RCC 7860 (cell line): ENCODE measurements around the gene CCDC102A.

Experiments used
- DNase-seq: peaks from one replicate; pipeline ENCODE4 v3.0.0-alpha.2; 2015; ENCODE audit warnings: low spot score
- FAIRE-seq: peaks from 2 replicates; lab custom pipeline; 2012; peaks lifted over from hg19 to GRCh38; lab: Jason Lieb, UNC

CCDC102A gene

DNA sequence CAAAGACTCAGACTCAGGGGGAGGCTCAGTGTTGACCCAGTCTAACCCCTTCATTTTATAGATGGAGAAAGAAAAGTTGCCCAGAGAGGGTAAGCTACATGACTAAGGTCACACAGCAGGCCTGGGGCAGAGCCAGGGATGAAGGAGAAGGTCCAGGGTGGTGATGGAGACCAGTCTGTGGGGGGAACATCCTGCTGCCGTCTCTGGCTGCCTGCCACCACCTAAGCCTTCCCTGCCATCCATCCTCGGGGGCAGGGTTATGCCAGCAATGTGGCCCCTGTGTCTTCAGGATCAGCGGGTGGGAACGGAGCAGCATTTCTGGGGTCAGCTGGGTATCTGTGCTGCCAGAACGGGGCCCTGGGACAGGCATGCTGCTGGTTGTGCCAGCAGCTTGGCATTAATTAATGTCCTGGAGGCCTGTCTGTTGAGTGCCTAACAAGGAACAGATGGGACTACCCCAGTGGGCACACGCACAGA lies 55.6 kb downstream of the CCDC102A start:
- DNase-seq (no peak), FAIRE-seq (no peak)

DNA sequence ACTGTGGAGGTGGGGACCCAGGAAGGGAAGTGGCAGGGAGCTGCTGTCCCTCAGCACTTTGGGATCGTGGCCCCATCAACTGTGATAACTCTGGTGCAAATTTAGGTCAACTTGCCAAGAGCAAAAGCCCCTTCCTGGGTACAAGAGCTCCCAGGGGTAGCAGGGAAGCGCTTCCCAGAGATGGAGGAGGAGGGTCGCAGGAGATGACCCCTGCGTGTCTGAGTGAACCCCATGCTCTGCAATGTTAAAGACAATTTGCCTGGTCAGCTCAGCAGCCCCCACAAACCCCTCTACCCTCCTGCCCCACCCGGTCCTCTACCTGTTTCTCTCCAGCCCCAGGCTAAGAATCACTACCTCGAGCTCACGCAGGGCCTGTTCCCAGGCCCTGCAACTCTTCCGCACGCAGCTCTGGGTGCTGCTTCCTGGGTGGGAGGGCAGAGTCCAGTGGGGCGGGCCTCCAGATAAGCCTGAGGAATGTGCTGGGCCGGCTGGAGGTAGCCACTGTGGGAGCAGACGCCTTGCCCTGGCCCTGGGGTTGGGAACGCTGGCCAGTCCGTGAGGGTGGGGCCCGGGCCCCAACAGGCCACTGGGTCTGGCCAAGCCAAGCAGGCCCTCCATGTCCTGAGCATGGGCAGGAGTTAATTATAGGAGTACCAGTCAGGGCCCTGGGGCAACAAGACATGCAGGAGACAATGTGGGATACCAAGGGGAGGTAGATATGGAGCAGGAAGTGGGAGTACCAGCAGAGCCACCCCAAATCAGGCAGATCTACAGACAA lies 56.2 kb downstream of the CCDC102A start:
- DNase-seq (peak; percentile 79), FAIRE-seq (no peak)

DNA sequence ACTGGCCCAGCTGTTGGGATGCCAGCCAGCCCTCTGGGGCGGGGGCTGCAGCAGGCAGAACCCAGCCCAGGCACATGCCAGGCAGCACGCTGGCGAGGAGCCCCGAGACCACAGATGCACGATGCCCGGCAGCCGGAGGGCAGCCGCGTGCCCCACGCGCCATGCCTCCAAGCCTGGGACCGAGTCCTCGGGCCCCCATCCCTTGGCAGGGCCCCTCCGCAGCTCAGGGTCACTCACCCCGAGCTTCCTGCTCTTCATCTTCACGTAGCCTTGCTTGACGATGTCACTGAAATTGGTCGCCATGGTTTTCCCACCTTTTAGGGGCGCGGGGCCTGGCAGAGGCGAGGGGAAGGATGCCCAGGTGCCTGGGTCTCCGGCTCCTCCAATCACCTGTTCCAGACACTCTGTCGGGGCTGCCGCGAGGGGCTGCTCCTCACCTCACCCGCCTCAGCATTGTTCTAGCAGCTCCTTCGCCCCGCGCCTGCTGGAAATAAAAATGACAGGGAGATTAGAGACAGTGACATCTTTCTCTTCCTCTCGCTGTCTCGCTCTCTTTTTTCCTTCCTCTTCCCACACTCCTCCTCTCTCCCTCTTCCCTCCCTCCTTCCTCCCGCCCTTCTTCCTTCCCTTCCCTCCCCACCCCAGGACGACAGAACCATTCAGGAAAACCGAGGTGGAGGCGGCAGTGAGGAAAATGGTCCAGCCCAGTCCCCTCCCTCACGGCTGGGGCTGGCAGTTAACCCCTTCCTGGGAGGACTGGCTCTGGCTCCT lies 57.0 kb downstream of the CCDC102A start:
- FAIRE-seq (peak; percentile 56), DNase-seq (peak; percentile 71)

DNA sequence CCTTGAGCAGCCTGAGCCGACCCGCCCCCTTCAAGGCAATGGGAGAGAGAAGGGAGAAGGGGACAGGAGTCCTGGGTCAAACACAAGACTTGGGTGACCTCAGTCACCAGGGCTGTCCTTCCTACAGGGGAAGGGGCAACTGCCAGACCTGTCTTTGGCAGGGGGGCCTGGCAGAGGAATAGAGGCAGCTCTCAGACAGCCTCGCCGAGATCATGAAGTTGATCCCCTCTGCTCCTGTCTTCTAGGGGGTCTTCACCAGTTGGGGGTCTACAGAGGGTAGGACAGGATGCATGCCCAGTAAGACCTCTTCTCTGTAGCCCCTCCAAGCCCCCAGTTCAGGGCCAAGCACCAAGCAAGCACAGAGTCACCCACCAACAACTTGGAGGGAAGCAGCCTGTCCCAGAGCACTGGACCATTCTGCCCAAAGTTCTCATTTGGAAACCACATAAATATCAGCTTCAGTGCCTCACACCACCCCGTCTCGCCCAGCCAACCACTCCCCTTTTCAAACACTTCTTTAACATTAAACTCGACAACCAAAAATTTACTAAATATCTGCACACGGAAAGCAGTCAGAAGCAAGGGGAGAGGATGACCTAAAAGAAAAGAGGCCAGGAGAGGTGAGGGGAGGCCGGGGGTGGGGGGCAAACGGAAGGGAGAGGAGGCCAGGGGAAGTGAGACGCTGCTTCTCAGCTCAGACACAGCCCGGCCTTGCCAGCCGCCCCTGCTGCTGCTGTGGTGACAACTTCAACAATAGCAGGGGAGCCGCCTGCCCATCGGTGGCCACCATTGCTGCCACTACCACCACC lies 57.8 kb downstream of the CCDC102A start:
- no peak for FAIRE-seq

DNA sequence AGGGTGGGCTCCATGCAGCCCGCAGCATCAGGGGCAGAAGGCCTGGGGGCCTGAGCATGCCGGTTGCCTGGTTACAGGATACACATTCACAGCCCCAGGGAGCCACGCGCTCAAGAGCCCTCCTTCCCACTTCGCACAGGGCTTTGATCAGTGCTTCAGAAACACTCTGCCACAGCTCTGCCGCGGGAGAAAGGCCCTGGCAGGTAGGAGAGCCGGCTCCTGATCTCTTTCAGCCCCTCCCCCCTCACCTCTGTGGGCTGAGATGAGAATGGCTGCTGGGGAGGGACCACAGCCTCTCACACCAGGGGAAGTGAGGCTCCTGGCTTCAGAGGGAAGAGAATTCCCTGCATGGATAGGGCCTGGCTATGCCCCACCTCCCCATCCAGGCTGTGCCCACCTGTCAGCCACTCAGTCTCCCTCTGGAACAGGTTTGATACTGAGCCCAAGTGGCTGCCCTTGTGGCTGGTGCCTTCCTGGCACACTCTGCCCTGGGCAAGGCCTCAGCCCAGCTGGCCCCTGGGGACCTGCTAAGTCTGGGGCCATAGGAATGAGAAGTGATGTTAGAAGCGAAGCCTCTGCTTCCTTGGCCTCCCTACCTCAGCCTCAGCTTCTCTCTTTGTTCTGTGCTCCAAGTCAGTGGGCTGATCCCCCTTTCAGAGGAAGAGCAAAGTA lies 58.7 kb downstream of the CCDC102A start:
- DNase-seq (no peak), FAIRE-seq (no peak)

More for the DNA sequence above, 57.8 kb downstream of the CCDC102A start:
- DNase-seq: no peak

DNA sequence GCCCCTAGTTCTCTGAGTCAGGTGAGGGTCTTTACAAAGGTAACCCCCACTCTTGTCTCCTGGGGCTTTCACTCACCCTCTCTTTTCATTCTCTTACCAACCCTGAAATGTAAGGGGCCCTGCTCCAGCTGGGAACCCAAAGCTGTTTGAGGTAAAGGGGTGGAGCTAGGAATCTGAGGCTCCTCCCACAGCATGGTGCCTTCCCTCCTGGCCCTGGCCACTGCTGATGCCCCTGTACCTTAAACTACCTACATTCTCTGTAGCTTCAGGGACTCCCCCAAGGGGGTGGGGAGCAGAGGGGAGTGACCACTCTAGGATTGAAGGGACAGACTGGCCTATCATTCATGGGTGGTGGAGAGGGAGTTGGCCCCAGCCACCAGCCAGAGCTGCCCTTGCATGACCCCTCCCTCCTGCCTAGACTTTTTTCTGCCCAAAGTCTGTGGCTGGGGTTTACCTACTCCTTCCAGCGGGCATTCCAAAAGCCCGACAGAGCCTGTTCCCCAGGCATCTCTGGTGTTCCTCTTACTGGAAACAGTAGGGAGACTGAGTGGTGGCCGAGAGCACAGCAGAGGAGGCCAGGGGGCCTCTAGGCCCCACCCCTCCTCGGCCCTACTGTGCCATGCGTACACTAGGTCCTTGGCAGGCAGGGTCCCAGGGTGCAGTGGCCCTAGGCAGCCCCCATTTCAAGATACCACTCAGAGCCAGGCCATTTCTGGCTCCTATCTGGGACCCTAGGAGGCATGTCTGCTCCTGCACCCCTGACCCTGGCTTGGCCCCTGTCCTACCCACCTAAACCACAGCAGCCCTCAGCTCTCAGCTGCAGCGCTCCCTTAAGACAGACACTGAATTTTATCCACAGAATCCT lies 59.6 kb downstream of the CCDC102A start:
- DNase-seq: no peak
- no peak for FAIRE-seq

DNA sequence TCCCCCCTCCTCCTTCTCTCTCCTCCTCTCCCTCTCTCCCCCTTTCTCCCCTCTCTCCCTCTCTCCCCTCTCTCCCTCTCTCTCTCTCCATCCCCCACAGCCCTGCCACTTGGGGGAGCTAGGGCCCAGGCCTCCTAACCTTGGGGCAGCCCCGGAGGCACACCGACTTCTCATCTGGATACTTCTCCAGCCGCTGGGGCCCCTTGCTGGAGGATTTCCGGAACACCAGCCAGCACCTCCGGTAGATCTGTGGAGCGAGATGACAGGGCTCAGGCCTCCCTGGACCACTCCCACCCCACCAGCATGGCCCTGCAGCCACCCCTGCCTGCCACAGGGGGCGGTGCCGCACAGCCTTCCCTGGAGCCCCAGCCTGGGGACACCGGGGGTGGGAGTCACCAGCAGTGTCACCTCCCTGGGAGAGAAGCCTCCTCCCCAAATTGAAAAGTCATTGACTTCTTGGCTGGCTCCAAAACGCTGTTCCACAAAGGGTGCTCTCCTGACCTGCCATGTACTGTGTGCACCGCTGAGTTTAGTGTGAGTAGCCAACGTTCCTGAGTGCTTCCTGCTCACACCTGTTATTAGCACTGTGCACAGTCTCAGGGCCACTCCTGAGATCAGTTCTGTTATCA lies 60.5 kb downstream of the CCDC102A start:
- FAIRE-seq (no peak), DNase-seq (no peak)

DNA sequence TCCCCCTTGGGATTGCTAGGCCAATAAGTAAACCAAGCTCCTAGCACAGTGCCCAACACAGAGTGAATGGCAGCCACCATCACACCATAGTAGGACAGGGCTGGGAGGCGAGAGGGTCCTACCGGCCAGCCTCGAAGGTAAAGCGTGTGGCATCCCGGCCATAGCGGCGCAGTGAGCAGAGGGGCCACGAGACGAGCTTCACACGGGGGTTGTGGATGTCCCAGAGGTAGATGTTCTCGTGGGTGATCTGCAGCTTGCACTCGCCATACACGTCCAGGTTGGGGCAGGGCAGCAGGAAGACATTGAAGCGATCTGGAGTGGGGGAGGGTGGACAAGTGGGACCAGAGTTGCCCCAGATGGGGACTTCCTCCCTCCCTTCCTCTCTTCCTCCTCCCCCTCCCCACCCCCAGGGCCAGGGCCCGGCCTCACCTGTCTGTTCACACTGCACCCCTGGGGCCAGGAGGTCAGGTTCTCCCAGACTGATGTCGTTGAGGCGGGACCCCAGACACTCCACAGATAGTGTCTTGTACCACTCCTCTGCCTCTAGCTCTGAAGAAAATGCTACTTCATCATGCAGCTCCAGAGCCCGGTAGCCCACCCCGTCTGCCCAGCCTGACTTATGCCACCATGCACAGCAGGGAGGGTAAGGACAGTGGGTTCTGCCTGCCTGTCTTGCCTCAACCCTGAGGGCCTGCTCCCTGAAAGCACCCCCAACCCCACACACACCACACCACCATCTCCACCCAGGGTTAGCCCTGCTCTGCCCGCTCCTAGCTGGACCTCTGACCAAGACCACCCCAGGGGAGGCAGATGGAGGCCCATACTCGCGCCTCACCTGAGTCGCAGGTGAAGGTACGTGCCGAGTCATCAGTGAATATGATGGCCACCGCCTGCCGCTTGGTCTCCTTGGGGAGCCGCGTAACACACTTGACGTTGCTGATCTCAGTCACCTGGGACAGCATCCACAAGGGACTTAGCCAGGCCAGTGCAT lies 61.4 kb downstream of the CCDC102A start:
- DNase-seq (no peak), FAIRE-seq (no peak)

DNA sequence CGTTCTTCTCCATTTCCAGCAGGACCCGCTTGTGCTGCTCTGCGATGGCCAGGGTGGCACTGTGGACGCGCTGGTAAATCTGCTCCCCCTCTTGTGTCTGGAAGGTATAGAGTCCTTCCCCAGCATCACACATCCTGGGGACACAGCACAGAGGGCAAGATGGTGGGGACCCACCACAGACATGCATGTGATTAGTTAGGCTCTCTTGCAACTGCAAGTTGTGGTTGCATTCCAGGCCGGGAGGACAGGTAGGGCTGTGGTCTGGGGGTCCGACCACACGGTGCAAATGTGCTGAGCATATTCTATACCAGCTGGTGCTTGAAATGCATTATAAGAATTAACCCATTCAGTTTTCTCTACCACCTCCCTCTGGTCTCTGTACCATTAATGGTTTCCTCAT lies 62.5 kb downstream of the CCDC102A start:
- FAIRE-seq (no peak), DNase-seq (no peak)

DNA sequence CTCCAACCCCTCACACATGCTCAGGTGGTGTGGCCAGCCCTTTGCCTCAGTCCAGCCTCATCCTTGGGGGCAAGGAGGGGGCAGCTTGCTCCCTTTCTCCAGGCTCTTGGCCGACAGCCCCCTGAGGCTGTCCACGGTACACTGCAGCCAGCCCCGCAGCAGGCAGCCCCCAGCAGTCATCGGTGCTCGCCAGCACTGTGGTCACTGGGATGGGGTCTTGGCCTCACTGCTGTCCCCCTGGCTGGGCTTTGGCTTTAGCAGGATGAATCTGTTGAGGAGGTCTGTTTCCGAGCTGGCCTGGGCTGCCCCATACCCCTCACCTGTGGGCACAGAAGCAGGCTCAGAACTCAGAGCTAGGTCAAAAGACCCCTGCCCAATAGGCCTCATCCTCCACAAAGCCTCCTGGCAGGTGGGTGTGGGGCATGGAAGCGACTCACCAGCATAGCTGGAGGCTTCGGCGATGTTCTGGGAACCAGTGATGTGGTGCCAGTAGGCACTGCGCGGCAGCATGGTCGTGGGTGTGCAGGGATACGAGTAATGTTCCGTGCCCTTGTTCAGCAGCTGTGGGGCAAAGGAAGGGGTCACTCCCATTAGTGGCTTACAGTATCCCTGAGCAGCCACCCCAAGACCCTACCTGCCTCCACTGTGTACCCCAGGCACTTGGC lies 63.1 kb downstream of the CCDC102A start:
- FAIRE-seq: no peak
- no peak for DNase-seq

DNA sequence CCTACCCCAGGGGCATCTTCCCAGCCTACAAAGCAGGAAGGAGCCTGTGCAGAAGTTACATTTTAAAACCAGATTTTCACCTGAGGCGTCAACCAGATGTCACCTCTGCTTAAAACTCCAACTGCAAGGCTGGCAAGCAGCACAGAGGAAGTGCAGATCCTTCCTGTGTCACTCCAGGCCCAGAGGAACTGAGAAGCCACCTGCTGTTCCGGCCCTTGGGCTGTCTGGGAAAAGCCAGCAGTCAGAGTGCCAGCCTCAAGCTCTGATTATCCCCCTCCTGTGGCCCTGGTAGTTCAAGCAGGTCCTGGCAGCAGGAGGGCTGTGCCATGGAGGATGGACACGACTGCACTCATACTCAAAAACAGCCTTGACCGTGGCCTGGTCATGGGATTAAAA lies 63.7 kb downstream of the CCDC102A start:
- FAIRE-seq (no peak), DNase-seq (no peak)

DNA sequence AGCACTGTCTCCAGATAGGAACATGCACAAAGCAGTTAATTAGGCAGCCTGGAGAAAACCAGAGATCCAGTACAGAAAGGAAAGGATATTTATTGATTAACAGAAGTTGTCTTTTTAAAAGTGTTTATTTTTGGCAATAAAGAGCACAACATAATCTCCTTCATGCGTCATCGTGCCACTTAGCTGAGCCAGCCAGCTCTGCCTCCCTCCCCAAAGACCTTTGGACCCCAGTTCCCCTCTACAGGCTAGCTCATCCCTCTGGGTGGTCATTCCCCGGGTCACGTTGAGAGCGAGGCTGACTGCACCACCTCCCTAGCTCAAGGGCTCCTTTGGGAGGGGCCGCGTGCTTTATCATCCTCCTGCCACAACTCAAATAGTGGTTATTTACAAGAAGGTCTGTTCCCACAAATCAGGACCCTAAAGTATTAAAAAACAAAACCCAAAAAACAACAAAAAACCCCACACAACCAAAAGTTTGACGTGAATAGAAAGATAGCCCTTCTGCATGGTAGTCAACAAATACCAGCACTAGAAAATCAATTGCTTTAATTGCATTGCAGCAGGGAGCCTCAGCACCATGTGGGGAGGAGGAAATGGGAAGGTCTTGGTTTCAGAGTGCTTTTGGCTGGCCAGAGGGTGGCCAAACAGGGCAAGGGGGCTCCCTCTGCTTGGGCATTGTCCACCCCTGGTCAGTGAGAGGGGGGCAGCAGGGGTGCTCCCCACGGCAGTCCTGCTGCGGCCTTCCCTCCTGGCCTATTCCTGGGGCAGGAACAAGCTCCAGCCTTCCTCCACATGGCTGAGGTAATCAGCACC lies 64.3 kb downstream of the CCDC102A start:
- no peak for DNase-seq
- FAIRE-seq: no peak

DNA sequence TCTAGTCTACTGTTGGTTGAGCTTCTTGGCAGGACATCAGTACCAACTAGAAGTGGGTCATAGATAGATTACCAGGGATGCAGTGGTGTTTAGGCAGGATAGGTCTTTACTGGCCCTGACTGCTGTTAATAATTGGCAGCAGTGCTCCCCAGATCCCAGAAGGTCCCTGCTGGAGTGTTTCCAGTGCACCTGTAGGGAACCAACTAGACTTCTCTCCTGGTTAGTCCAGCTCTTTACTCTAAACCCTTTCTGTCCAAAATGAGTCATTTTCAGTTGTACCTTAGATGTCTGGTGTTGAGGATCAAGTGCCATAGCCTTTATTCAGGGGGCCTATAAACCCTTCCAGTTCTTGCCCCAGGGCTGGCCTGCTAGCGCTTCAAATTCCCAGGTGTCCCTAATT lies 65.2 kb downstream of the CCDC102A start:
- FAIRE-seq (no peak), DNase-seq (no peak)

DNA sequence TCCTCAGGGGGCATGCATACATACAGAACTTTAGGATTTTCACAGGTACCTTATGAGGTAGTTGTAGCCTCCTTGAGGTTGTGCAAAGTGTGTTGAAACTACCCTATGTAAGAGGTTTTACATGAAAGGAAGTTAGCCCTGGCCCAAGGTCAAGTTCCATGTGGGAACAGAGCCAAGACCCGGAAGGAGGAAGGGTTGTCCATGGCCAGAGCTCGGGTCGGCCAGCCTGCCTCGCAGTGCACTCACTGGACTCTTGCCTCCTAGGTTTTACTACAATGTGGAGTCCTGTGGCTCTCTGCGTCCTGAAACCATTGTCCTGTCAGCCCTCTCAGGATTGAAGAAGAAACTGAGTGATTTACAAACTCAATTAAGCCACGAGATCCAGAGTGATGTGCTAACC lies 65.7 kb downstream of the CCDC102A start:
- FAIRE-seq (no peak), DNase-seq (no peak)

DNA sequence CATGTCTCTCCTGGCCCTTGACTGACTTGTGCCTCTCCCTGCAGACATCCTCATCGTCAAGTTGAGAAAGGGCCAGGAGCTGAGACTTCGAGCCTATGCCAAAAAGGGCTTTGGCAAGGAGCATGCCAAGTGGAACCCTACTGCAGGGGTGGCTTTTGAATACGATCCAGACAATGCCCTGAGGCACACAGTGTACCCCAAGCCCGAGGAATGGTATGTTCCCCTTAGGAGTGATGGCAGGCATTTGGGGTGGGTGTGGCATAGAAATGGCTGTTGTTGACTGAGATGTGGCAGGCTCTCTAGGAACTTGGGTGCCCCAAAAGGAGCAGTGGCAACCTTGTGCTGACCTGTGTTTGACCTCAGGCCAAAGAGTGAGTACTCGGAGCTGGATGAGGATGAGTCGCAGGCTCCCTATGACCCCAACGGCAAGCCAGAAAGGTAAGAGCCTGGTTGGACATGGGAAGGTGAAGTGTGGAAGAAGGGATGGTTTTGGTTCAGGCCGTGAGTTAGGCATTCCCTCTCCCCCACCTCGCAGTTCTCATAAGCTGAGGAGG lies 66.4 kb downstream of the CCDC102A start:
- DNase-seq (no peak), FAIRE-seq (no peak)

DNA sequence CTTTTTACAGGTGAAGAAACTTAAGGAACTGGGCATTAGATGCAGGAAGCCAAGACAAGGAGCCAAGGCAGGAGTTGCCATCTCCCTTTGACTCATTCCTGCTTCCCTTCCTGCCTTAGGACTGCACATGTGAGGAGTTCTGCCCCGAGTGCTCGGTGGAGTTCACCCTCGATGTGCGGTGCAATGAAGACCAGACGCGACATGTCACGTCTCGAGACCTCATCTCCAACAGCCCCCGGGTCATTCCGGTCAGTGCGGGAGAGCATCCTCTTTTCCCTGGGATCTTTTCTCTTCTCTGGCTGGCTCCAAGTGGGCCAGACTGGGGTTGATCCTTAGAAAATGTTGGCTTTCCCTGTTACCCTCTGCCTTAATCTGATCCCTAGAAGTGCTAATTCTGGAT lies 67.3 kb downstream of the CCDC102A start:
- no peak for DNase-seq
- no peak for FAIRE-seq

DNA sequence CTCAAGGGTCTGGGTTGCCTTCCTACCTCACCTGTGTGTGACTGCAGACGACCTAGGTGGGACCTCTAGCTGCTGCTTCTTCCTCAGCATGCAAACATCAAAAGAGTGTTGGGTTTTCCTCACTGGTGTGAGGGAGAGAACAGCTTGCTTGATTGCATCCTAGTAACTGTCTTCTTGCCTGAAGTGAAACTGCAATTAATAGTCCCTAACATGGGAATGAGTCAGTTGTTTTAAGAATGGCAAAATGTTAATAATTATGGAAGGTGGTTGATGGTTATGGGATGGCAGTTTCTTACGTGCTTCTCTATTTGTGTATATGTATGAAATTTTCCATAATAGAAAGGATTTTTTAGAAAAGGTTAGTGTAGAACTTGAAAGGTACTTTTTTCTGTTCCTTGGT lies 68.0 kb downstream of the CCDC102A start:
- FAIRE-seq (no peak), DNase-seq (no peak)
